ENCODE data around the gene CBX8.

CBX8 gene

GRCh38 chr17:79804856-79805696 lies 8.2 kb upstream of the CBX8 start:
- DNase-seq (ENCODE audit: low read depth): no peak

GRCh38 chr17:79803997-79804855 lies 7.3 kb upstream of the CBX8 start:
- DNase-seq (ENCODE audit: low read depth): peak; percentile 58

- DNase-seq (ENCODE audit: low read depth): no peak
These were observed 6.6 kb upstream of the CBX8 start for GRCh38 chr17:79803421-79803996.

DNA sequence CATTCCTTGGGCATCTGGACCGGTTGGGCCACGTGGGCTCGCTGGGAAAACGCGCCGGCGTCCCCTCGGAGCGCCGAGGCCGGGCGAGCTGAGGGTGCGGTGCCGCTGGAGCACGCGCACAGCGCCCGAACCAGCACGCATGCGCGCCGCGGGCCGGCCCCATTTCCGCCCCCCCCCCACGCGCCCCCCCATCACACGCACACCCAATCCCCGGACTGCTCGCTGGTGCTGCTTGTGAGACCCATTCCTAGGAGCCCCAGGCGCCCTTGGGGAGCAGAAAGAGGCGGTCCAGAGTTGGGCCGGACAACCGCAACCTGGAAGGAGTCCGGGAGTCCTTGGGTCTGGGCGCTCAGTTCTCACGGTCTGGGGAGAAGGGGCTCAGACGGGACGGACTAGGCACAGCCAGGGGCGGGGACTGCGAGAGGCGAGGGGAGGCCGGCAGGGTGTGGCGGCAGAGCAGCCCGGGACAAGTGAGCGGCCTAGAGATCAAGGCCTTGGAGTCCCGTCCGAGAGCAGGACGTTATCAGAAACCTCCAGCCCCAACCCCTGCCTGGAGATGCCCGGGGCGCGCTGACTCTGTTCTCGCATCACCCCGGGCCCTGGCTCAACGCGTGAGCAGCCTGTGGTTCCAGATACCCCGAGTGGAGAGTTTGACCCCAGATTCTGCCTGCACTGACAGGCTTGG lies 6.0 kb upstream of the CBX8 start:
- DNase-seq (ENCODE audit: low read depth): no peak

DNA sequence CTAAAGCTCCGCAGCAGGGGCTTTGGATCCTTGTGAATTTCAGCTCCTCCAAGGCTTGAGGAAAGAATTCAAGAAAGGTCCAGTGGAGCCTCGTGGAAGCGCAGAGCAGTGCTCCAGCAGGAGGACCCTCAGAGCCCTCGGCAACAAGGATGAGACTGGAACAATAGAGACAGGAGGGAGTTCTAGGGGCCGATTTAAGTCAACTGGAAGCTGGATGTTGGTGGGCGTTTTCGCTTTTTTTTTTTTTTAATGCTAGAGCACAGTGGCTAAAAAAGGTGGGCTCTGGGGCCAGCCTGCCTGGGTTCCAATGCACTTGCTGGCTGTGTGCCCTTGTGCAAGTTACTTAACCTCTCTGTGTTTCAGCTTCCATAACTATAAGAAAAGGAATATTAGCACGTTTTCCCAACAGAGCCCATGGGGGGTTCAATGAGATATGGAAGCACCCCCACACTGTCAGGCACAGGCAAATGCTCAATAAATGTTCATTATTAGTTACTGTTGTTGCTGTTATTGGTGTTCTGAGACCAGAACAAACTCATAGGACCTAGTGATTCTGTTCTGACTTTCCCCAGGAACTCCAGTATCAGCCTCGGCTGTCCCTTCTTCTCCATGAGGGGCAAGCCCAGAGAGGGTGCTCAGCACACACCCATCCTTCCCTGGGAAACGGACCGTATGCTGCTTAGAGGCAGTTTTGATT lies 5.3 kb upstream of the CBX8 start:
- DNase-seq (ENCODE audit: low read depth): no peak

DNA sequence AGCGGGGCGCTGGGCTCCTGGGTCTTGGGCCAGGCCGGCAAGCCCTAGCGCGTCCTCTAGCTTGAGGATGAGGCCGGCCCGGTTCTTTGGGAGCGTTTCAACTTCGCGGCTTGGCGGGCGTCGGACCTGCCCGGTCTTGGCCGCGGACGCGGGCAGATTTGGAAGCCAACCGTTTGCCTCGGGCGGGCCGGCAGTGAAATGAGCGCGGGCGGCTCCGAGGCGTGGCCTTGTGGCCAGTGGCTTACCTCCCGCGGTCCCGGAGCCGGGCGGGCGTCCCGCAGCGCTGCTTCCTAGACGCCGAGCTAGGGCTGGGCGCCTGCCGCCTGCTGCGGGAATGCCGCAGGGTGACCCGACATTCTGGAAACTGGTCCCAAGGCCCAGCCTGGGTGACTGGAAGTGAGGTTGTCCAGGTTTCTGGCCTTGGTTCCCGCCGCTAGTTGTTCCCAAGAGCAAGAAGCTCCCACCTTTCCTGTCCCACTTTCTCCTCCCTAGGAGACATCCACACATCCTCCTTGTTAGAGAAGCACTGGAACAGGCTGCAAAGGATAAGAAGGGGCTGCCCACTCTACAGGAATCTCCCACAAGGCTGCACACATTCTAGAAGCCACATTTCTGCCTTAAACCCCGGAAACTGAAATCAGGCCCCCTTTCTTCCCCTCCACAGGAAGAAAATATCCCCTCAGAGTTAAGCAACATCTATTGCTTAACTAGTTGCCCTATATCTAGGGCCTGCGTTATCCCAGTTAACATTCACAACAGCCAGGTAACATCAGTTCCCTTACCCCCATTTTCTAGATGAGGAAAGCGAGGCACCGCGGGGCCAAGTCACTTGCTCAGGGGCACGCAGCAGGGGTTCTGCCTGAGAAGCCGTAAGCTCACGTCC lies 4.5 kb upstream of the CBX8 start:
- no peak for DNase-seq (ENCODE audit: low read depth)

DNA sequence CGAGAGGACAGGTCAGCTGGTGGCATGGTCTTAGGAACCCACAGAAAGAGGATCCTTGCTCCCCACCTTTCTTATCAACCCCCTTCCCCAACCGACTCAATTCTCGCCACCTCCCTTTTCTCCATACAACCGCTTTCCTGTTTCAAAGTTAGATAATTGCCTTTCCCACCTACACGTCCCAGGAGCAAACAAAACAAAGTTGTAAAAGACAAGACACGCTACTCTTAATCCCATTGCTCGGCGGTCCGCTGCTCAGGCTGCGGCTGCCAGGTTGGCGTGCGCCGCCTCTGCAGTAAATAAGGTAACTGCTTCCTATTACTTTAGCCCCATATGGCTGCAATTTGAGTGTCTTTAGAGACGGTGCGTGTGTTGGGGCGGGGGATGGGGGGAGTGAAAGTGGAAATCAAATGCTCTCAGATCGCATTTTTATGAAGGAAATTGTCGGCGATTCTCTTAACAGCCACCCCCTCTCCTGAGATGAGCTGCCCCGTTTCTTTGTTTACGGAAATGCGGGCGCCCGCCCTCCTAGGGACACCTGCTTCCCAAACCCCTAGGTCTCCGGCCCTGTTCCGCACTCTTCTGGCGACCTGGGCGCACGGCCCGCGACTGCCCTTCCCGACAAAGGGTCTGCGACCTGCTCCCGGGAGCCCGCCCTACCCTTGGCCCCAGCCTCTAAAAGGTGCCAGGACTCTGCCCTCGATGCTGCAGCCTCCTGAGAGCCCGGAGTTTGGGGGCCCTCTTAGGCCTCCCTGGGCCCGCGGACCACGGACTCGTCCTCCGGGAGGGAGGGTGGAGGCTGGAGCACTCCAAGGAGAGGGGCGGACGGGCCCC lies 3.7 kb upstream of the CBX8 start:
- DNase-seq (ENCODE audit: low read depth): no peak

DNA sequence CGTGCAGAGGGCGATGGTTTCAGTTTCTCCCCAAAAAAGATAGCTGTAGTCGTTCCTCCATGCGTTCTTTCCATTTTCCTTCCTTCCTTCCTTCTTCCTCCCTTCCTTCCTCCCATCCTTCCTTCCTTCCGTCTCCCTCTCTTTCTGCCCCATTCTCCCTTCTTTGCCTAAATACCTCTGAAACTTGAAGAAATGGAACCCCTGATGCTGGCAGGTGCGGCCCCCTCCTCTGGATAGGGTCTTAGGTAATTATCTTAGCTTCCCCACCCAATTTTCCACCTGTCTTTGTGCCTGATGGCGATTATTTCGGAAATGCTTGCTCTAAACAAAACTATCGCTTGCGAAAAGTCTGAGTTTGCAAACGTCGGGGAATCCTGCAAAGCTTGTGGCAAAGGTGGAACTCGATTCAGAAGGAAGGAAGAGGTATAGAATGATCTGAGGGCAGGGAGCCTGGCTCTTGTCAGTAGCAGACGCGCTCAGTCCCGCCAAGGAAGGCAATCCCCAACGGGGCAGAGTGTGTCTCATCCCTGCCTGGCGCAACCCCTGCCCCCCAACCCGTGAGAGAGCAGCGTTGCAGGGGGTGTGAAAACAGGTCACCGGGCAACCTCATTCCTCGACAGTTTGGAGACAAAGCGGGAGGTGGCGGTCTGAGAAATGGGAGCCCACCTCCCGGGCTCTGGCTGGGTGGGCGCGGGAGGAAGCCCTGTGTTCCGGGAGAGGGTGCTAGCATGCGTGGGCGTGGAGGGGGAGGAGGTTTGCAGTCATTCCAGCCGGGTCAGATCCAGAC lies 2.9 kb upstream of the CBX8 start:
- no peak for DNase-seq (ENCODE audit: low read depth)

- DNase-seq (ENCODE audit: low read depth): no peak
These were observed 2.3 kb upstream of the CBX8 start for GRCh38 chr17:79799174-79799537.

GRCh38 chr17:79798299-79799173 lies 1.7 kb upstream of the CBX8 start:
- DNase-seq (ENCODE audit: low read depth): no peak

DNA sequence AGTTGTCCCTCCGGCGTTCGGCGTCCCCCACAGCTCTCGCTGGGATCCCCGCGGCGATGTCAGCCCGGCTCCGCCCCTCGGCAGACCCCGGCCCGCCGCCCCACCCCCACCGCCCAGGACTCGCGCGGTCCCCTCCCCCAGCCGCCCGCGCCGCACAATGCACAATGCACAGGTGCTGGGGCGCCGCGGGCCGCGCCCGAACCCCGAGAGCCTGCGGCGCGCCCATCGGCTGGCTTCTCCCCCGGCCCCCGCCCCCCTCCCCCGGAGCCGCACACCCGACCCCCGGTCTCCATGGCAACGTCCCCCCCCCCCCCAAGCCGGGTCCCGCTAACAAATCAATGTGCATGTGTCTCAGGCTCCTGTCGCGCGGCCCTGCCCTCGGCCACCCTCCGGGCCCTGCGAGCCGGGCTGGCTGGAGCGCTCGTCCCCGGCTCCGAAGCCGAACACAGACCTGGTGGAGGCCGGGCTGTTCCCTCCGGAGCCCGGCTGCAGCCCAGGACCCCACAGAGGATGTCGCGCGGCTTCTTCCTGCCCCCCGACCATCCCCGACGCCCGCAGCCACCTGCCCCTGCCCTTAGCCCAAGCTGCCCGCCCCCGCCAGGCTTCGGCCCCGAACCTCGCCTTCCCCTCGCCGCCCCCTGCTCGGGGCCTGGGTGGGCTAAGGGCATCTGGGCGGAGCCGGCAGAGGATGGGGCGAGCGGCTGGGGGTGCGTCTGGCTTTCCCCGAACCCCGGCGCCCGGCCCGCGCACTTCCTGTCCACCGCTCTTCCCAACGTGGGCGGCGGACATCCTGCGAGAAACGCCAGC lies 818 bp upstream of the CBX8 start:
- DNase-seq (ENCODE audit: low read depth): no peak

GRCh38 chr17:79796444-79796762 lies 474 bp downstream of the CBX8 start:
- no peak for DNase-seq (ENCODE audit: low read depth)

DNA sequence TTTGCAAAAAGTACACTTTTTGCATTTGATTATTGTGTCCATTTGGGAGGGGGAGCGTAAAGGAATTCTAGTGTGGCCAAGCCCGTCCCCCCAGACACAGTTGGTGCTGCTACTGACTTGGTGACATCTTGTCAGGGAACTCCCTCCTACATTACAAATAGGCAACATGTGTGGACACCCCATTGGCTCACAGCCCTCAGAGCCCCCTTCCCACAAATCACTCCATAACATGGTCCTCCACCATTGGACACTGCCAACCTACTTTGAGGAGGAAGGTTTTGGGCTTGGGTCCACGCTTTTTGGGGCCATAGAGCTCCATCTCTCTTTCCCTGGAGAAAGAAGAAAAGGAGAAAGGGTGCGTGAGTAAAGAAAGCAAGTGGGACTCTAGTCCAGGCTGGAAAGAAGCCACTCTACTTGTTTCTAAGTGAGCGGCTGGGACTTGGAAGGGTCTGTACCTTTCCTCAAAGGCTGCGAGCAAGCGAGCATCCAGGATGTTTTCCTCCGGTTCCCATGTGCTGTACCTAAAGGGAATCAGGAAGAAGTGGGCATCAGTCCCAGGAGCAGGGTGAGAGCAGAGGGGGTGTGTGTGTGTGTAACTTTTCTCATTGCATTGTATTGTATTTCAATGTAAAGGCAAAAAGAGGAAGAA lies 958 bp downstream of the CBX8 start:
- no peak for DNase-seq (ENCODE audit: low read depth)

DNA sequence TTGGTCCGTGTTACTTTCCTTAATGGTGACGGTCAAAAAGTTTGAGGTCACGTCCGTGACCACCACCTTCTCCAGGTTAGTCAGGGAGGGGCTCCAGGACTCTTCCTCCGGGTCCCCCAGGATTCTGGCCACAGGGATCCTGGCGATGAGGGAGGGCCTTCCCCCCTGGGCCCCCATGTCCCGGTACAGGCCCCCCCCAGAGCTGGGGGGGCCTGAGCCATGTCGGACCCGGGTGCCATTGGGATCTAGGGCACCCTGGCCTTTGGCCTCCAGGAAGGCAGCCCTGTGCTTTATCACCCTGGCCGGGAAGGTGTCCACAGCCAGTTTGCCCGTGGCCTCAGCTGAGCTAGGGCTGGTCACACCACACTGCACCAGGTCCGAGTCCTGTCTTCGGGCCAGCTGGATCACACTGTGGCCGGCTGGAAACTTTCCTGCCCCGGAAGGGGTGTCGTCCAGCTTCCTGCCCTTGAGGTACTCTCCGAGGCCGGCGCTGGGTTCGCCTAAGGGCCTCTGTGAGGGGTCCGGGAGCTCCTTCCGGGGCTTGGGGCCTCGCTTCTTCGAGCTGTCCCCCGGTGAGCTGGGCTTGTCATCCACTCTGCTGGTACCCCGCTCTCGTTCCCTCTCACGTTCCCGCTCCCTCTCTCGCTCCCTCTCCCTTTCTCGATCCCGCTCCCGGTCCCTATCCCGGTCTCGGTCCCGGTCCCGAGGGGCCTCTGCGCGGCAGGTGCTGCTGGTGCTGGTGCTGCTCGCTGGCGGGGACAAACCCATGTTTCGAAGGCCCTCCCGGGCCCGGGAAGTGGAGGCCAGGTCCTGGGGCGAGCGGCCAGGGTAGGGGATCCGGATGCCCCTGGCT lies 2.0 kb downstream of the CBX8 start:
- DNase-seq (ENCODE audit: low read depth): no peak

GRCh38 chr17:79793924-79794304 lies 3.0 kb downstream of the CBX8 start:
- no peak for DNase-seq (ENCODE audit: low read depth)
